ENCODE measurements around the gene TTI1.

GRCh38 chr20:37935435-37935834 is 97.8 kb downstream of the TTI1 start:
- TF ChIP-seq CTCF (IDR thresholded peaks at IDR 0.05; ENCODE audit: low read length) (no peak), EZH2 (IDR thresholded peaks at IDR 0.05; ENCODE audit: borderline replicate concordance, low read length) (no peak)
